Stomach (tissue), 9 donors: Measurements from ENCODE around the gene C2orf68. TPM values are rescaled to one million over a fixed set of nuclear protein-coding genes. Genes with fewer than 3 reads are reported as not detected.

ENCODE experiments used
- DNase-seq, 2 donors: peaks; one replicate each; pipeline versions ENCODE4 v3.0.0 to v3.0.0-alpha.2; 2013 to 2019
- H3K27ac ChIP-seq, 5 donors: fragments of 200-600 bp in 4 of 5; sonication (generic) in 4 of 5; one replicate each; pipeline ENCODE4 v1.5.1; 2013 to 2019; ENCODE audit warnings: mild to moderate bottlenecking in 1 of 5, moderate library complexity in 1 of 5
- H3K27me3 ChIP-seq, 3 donors: fragments of 200-600 bp; sonication (generic); one replicate each; pipeline ENCODE4 v1.5.1; 2017 to 2019; ENCODE audit warnings: mixed run types in 1 of 3
- H3K36me3 ChIP-seq, 4 donors: fragments of 200-600 bp; sonication (generic); 1 replicate in 3 of 4; 2 replicates in 1 of 4; pipeline ENCODE4 v1.5.1; 2016 to 2019
- H3K4me1 ChIP-seq, 4 donors: fragments of 200-600 bp; sonication (generic); one replicate each; pipeline ENCODE4 v1.5.1; 2016 to 2019
- H3K4me3 ChIP-seq, 4 donors: fragments of 200-600 bp; sonication (generic) in 3 of 4; one replicate each; pipeline ENCODE4 v1.5.1; 2016 to 2019; ENCODE audit warnings: mild to moderate bottlenecking in 1 of 4
- H3K9me3 ChIP-seq, 4 donors: fragments of 200-600 bp; sonication (generic); one replicate each; pipeline ENCODE4 v1.5.1; 2016 to 2019
- CTCF ChIP-seq, 7 experiments: fragments of 450-650 bp in 4 of 7; fragments of 200-600 bp in 3 of 7; sonication (generic) in 3 of 7; IDR thresholded peaks; one replicate each; pipeline ENCODE4 v1.5.1; 2016 to 2019; ENCODE audit warnings: antibody characterized with exemption in 7 of 7, control low read depth in 2 of 7, mild to moderate bottlenecking in 1 of 7
- EP300 ChIP-seq: sonication (generic); formaldehyde crosslinking; IDR thresholded peaks from one replicate; pipeline ENCODE4 v1.6.1; 2017; ENCODE audit warnings: antibody characterized with exemption
- POLR2A ChIP-seq, 4 donors: fragments of 450-650 bp; IDR thresholded peaks; one replicate each; pipeline ENCODE4 v1.6.1; 2016; ENCODE audit warnings: antibody characterized with exemption in 4 of 4, control low read depth in 2 of 4, mild to moderate bottlenecking in 1 of 4, moderate library complexity in 1 of 4
- POLR2AphosphoS5 ChIP-seq, 3 donors: sonication (generic); formaldehyde crosslinking; IDR thresholded peaks; one replicate each; pipeline ENCODE4 v1.6.1; 2016; ENCODE audit warnings: antibody characterized with exemption in 3 of 3
- WGBS, 5 donors: extraction: QIAGEN DNeasy Blood & Tissue Kit in 3 of 5; methylation state at CpG; one replicate each; pipeline versions ENCODE4 v1.1.5 to v1.1.7; 2013 to 2018; 5-methylcytosine and 5-hydroxymethylcytosine counted together
- intact Hi-C: fragments of 100-400 bp; cut with DNase I; formaldehyde crosslinking; loops from one replicate; pipeline ENCODE4 v1.15.1; 2023; ENCODE audit warnings: low total_unique reads
- polyA plus RNA-seq, 3 donors: library from polyadenylated mRNA; stranded (reverse); fragments of 200-250 nt; gene quantifications; one replicate each; pipeline ENCODE4 v1.2.3, GENCODE V29; 2013
- total RNA-seq, 5 donors: library from RNA; depleted of rRNA; stranded (reverse); fragments of >200 nt; gene quantifications; one replicate each; pipeline versions ENCODE4 v1.1.0 to v1.2.3, GENCODE V29; 2014 to 2016
- donor health status: healthy with polysubstance abuse.
- donor health status: Bipolar disorder and iron deficiency.
- donor health status: healthy.

The C2orf68 gene
- total and polyA plus RNA-seq, 8 donors, result 12.7 to 40.8 (median 20.2) TPM

- Histone ChIP-seq H3K27ac (peak overlapping the region; percentile 83 to 94 (median 88)), H3K27me3 (no peaks in the 10 kb centered on the region), H3K36me3 (peaks cover 14 to 46% (median 38%) of the 10 kb centered on the region in 4 donors), H3K4me3 (peak overlapping the region; percentile 63 to 83 (median 82)), H3K4me1 (peaks cover 46 to 89% (median 81%) of the 10 kb centered on the region in 4 donors), H3K9me3 (no peaks in the 10 kb centered on the region)
- TF ChIP-seq POLR2AphosphoS5 (IDR thresholded peaks at IDR 0.05) (no peak), POLR2A (IDR thresholded peaks at IDR 0.05) (no peak), EP300 (no peak), CTCF (IDR thresholded peaks at IDR 0.05) (peak in 1 of 7 experiments; percentile 2)
- peak; percentile 71 to 76 for DNase-seq
- intact Hi-C loops, result no loop called here
- WGBS, 5 donors, result 3 to 7% (median 4%) methylated on average over 18 to 36 of the region's 36 CpGs
Observed at GRCh38 chr2:85601771-85602475, 9.9 kb downstream of the C2orf68 start.

GRCh38 chr2:85600951-85601770, 10.7 kb downstream of the C2orf68 start:
- 66 to 78% (median 71%) methylated on average over 5 to 6 of the region's 6 CpGs for WGBS, 5 donors
- intact Hi-C loops, result no loop called here
- H3K4me3 ChIP-seq, result peak overlapping the region; percentile 63 to 83 (median 82)
- peaks cover 14 to 46% (median 41%) of the 10 kb centered on the region in 4 donors for H3K36me3 ChIP-seq
- peaks cover 47 to 89% (median 82%) of the 10 kb centered on the region in 4 donors for H3K4me1 ChIP-seq
- no peak for TF ChIP-seq CTCF (IDR thresholded peaks at IDR 0.05)
- TF ChIP-seq EP300, result no peak
- no peak for TF ChIP-seq POLR2A (IDR thresholded peaks at IDR 0.05)
- no peak for TF ChIP-seq POLR2AphosphoS5 (IDR thresholded peaks at IDR 0.05)
- peak overlapping the region; percentile 83 to 94 (median 88) for H3K27ac ChIP-seq
- DNase-seq, result no peak
- no peaks in the 10 kb centered on the region for H3K9me3 ChIP-seq
- H3K27me3 ChIP-seq, result no peaks in the 10 kb centered on the region

GRCh38 chr2:85600235-85600575, 11.7 kb downstream of the C2orf68 start:
- Histone ChIP-seq H3K36me3 (peaks cover 14 to 46% (median 41%) of the 10 kb centered on the region in 4 donors), H3K4me1 (peaks cover 39 to 83% (median 75%) of the 10 kb centered on the region in 4 donors), H3K27me3 (no peaks in the 10 kb centered on the region), H3K9me3 (no peaks in the 10 kb centered on the region), H3K27ac (peak overlapping the region in 2 of 5 donors; percentile 93 to 94), H3K4me3 (no peak overlapping the region)
- no peak for DNase-seq
- intact Hi-C loops, result no loop called here
- TF ChIP-seq EP300 (no peak), POLR2AphosphoS5 (IDR thresholded peaks at IDR 0.05) (no peak), POLR2A (IDR thresholded peaks at IDR 0.05) (no peak), CTCF (IDR thresholded peaks at IDR 0.05) (no peak)
- 67 to 94% (median 81%) methylated on average over 3 of the region's 3 CpGs for WGBS, 5 donors

- no peak for DNase-seq
- 48 to 72% (median 62%) methylated on average over 13 to 17 of the region's 17 CpGs for WGBS, 5 donors
- H3K4me1 ChIP-seq, result peaks cover 38 to 81% (median 74%) of the 10 kb centered on the region in 4 donors
- no peaks in the 10 kb centered on the region for H3K9me3 ChIP-seq
- H3K36me3 ChIP-seq, result peaks cover 14 to 46% (median 41%) of the 10 kb centered on the region in 4 donors
- H3K4me3 ChIP-seq, result no peak overlapping the region
- H3K27ac ChIP-seq, result peak overlapping the region in 1 of 5 donors; percentile 93
- no peaks in the 10 kb centered on the region for H3K27me3 ChIP-seq
- intact Hi-C loops, result no loop called here
- TF ChIP-seq EP300 (no peak), POLR2AphosphoS5 (IDR thresholded peaks at IDR 0.05) (no peak), POLR2A (IDR thresholded peaks at IDR 0.05) (no peak), CTCF (IDR thresholded peaks at IDR 0.05) (no peak)
Observed at GRCh38 chr2:85599468-85600234, 12.2 kb downstream of the C2orf68 start.
